Lower leg skin (tissue), 4 donors: ENCODE results near the gene GMCL1. TPM values are rescaled to one million over a fixed set of nuclear protein-coding genes. Genes with fewer than 3 reads are reported as not detected.

Source experiments
- DNase-seq, 2 donors: peaks; one replicate each; pipeline ENCODE4 v3.0.0-alpha.2; 2019; ENCODE audit warnings: low spot score in 2 of 2
- H3K4me3 ChIP-seq: fragments of 200-600 bp; sonication (generic); 2 replicates; pipeline ENCODE4 v1.5.1; 2017; ENCODE audit warnings: mild to moderate bottlenecking, low read depth; ENCODE audit not compliant: poor library complexity, severe bottlenecking
- CTCF ChIP-seq, 3 donors: fragments of 450-650 bp; IDR thresholded peaks; one replicate each; pipeline ENCODE4 v1.5.1; 2016; ENCODE audit warnings: antibody characterized with exemption in 3 of 3, mild to moderate bottlenecking in 3 of 3, moderate library complexity in 2 of 3
- POLR2A ChIP-seq, 2 donors: fragments of 450-650 bp; IDR thresholded peaks; one replicate each; pipeline ENCODE4 v1.6.1; 2016 to 2017; ENCODE audit warnings: antibody characterized with exemption in 2 of 2, mild to moderate bottlenecking in 1 of 2, moderate library complexity in 1 of 2
- WGBS, 2 donors: methylation state at CpG; one replicate each; pipeline ENCODE4 v1.1.5; 2018; 5-methylcytosine and 5-hydroxymethylcytosine counted together
- intact Hi-C: fragments of 100-400 bp; cut with DNase I; formaldehyde crosslinking; loops from one replicate; pipeline ENCODE4 v1.15.0; 2023; ENCODE audit warnings: low total_unique reads
- total RNA-seq, 4 donors: library from RNA; depleted of rRNA; stranded (reverse); fragments of >200 nt; gene quantifications; one replicate each; pipeline ENCODE4 v1.1.0, GENCODE V29; 2016

Gene GMCL1
- total RNA-seq, 4 donors from 2014 or later, result 10.2 to 15.6 (median 12.1) TPM

GRCh38 chr2:69846182-69847067, 17.0 kb downstream of the GMCL1 start:
- TF ChIP-seq CTCF (IDR thresholded peaks at IDR 0.05) (no peak), POLR2A (IDR thresholded peaks at IDR 0.05) (no peak)
- no peak overlapping the region for H3K4me3 ChIP-seq
- 87 to 91% methylated on average over 9 of the region's 9 CpGs for WGBS, 2 donors
- no peak for DNase-seq
- intact Hi-C loops, result no loop called here

- DNase-seq, result no peak
- no peak overlapping the region for H3K4me3 ChIP-seq
- intact Hi-C loops, result no loop called here
- 93 to 97% methylated on average over 5 of the region's 5 CpGs for WGBS, 2 donors
- TF ChIP-seq CTCF (IDR thresholded peaks at IDR 0.05), result no peak
- no peak for TF ChIP-seq POLR2A (IDR thresholded peaks at IDR 0.05)
Measured at GRCh38 chr2:69847068-69847828, 17.8 kb downstream of the GMCL1 start.

- DNase-seq, result no peak
- 91 to 92% methylated on average over 7 of the region's 7 CpGs for WGBS, 2 donors
- H3K4me3 ChIP-seq, result no peak overlapping the region
- TF ChIP-seq POLR2A (IDR thresholded peaks at IDR 0.05), result no peak
- no peak for TF ChIP-seq CTCF (IDR thresholded peaks at IDR 0.05)
- intact Hi-C loops, result no loop called here
Measured at GRCh38 chr2:69848186-69848790, 18.8 kb downstream of the GMCL1 start.

DNA sequence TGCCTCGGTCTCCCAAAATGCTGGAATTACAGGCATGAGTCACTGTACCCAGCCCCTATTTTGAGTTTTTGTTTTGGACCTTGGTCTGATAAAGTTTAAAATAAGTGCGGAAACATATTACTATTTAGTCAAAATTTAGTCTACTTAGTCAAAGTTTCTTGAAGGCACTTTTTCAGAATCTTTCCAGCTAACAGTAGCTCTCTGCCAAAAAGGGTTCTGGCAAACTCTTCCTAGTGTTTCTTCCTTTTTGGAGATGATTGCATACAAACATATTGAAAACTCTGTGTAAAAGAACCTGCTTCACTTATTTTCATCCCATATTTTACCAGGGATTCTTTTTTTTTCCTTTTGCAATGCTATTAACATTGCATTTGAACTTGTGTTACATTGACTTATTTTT, 28.8 kb downstream of the GMCL1 start:
- WGBS, 2 donors, result 91 to 95% methylated on average over 2 of the region's 2 CpGs
- H3K4me3 ChIP-seq, result no peak overlapping the region
- no peak for DNase-seq
- intact Hi-C loops, result no loop called here
- no peak for TF ChIP-seq CTCF (IDR thresholded peaks at IDR 0.05)
- TF ChIP-seq POLR2A (IDR thresholded peaks at IDR 0.05), result no peak

DNA sequence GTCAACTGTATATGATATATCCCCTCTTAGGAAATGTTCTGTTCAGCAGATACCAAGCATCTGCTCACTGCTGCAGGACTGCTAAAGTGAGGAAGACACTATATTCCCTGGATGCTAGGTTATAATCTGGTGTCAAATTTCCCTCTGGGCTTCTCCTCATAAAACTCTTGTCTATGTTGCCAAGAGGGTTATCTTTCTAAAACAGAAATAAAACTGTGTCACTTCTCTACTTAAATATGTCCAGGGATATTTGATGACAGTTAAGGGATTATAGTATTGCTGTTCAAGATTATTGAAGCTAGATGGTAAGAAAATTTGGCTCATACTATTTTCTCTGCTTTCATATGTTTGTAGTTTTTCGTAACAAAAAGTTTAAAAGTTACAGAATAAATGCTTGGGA, 33.8 kb downstream of the GMCL1 start:
- no peak overlapping the region for H3K4me3 ChIP-seq
- TF ChIP-seq POLR2A (IDR thresholded peaks at IDR 0.05), result no peak
- no peak for TF ChIP-seq CTCF (IDR thresholded peaks at IDR 0.05)
- WGBS, 2 donors, result 93 to 95% methylated on average over 1 of the region's 1 CpG
- DNase-seq, result no peak
- intact Hi-C loops, result no loop called here
